ENCODE data around the gene CPTP.
"Not testable (repeated sequence)": the region's sequence is repeated elsewhere in the genome, so short reads cannot be mapped to it uniquely, and the experiment has no call there.

Gene CPTP

DNA sequence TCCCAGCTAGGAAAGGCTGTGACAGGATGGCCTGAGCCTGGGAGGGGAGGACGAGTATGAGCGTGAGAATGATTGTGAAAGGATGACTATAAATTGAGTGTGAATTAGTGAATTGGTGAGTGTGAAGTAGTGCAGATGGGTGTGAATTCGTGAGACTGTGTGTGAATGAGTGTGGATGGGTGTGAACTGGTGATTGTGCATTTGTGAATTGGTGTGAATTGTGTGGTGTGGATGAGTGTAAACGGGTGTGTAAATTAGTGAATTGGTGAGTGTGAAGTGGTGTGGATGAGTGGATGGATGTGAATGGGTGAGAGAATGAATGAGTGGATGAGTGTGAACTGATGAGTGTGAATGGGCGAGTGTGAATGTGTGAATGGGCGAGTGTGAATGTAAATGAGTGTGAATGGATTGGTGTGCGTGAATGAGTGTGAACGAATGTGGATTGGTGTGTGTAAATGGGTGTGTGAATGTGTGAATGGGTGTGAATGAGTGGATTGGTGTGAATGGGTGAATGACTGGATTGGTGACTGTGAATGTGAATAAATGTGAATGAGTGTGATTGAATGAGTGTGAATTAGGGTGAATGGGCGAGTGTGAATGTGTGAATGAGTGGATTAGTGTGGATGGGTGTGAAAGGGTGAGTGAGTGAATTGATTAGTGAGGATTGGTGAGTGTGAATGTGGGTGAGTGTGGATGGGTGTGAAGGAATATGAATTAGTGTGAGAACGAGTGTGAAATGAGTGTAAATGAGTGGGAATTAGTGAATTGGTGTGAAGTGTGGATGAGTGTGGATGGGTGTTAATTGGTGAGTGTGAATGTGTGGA lies 41.5 kb downstream of the CPTP start:
- DNase-seq: no peak
- no peak for ATAC-seq
- no peak overlapping the region for H3K27ac Mint-ChIP-seq
- H3K4me1 Mint-ChIP-seq: peaks cover 5% of the 10 kb centered on the region
- no peaks in the 10 kb centered on the region for H3K9me3 Mint-ChIP-seq
- no peaks in the 10 kb centered on the region for H3K27me3 Mint-ChIP-seq
- H3K4me3 Mint-ChIP-seq: no peak overlapping the region

GRCh38 chr1:1366699-1367066 lies 42.1 kb downstream of the CPTP start:
- H3K4me1 Mint-ChIP-seq: peaks cover 11% of the 10 kb centered on the region
- no peak for ATAC-seq
- no peak overlapping the region for H3K27ac Mint-ChIP-seq
- H3K27me3 Mint-ChIP-seq: no peaks in the 10 kb centered on the region
- DNase-seq: no peak
- H3K4me3 Mint-ChIP-seq: no peak overlapping the region
- no peaks in the 10 kb centered on the region for H3K9me3 Mint-ChIP-seq

DNA sequence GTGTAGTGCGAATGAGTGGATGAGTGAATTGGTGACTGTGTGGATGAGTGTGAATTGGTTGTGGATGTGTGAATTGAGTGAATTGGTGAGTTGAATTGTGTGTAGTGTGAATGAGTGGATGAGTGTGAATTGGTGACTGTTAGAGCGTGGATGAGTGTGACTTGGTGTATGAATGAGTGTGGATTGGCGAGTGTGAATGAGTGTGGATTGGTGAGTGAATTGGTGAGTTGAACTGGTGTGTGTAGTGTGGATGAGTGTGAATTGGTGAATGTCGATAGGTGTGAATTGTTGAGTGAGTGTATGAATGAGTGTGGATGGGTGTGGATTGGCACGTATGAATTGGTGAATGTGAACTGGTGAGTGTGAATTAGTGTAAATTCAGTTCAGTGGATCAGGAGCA lies 42.7 kb downstream of the CPTP start:
- no peak for DNase-seq
- ATAC-seq: no peak
- Mint-ChIP-seq H3K27ac (no peak overlapping the region), H3K4me3 (no peak overlapping the region), H3K4me1 (peaks cover 17% of the 10 kb centered on the region), H3K9me3 (no peaks in the 10 kb centered on the region), H3K27me3 (no peaks in the 10 kb centered on the region)

DNA sequence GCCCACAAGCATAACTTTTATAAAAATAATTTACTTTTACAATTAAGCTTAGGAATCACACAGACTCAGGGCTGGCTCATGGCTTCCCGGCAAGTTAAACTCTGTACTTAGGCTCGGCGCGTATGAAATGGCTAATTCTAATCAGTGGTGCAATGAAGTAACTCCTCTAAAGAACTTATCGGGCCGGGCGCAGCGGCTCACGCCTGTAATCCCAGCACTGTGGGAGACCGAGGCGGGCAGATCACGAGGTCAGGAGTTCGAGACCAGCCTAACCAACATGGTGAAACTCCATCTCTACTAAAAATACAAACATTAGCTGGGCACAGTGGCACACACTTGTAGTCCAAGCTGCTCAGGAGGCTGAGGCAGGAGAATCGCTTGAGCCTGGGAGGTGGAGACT lies 45.5 kb downstream of the CPTP start:
- peaks cover 39% of the 10 kb centered on the region for H3K4me1 Mint-ChIP-seq
- not testable (repeated sequence) for H3K4me3 Mint-ChIP-seq, ATAC-seq

DNA sequence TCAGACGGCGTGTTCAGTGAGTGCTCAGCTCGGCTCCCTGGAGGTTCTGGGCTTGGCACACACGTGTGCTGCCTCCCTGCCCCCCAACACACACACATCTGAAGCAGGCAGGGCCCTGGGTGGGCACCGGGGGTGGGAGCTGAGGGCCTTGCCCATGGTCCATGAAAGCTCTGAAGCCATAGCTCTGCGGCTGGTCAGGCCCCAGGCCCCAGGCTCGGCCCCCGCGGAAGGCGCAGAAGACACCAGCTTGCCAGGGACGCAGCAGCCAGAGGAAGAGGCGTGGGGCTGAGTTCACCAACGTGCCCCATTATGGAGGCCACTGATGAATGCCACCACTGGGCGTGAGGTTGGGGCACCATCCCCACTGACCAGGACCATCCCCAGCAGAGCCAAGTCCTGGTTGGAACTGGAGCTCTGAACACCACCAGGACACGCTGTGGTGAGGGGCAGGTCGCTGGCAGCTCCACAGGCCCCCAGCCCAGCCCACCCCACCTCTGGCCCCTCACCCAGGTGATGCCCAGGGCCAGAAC lies 46.2 kb downstream of the CPTP start:
- no peaks in the 10 kb centered on the region for H3K9me3 Mint-ChIP-seq
- H3K27ac Mint-ChIP-seq: no peak overlapping the region
- H3K4me3 Mint-ChIP-seq: peak overlapping the region; percentile 48 to 58
- DNase-seq (no peak), ATAC-seq (no peak)
- peaks cover 39% of the 10 kb centered on the region for H3K4me1 Mint-ChIP-seq
- no peaks in the 10 kb centered on the region for H3K27me3 Mint-ChIP-seq

More for the DNA sequence above, 45.5 kb downstream of the CPTP start:
- not testable (repeated sequence) for H3K9me3 Mint-ChIP-seq, DNase-seq, H3K27me3 Mint-ChIP-seq
- H3K27ac Mint-ChIP-seq: peak overlapping the region in 1 of 2 donors; percentile 59

DNA sequence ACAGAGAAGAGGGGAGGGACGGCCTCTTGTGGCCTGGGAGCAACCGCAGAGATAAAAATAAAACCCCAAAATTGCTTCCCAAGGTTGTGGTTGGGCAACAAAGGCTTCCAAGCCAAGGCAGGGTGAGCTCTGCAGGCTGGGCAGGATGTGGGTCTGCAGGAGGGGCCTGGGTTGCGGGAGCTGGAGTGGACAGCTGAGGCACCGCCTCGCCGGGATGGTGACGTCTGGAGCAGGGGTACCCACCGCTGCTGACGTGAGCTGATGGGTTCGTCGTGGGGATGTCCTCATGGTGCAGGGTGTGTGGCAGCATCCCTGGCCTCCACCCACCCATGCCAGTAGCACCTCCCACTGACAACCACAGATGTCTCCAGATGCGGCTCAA lies 46.8 kb downstream of the CPTP start:
- Mint-ChIP-seq H3K27me3 (no peaks in the 10 kb centered on the region), H3K4me1 (peaks cover 43% of the 10 kb centered on the region), H3K4me3 (peak overlapping the region; percentile 48 to 58), H3K9me3 (no peaks in the 10 kb centered on the region), H3K27ac (no peak overlapping the region)
- DNase-seq (peak; percentile 46 to 79), ATAC-seq (peak; percentile 69)

DNA sequence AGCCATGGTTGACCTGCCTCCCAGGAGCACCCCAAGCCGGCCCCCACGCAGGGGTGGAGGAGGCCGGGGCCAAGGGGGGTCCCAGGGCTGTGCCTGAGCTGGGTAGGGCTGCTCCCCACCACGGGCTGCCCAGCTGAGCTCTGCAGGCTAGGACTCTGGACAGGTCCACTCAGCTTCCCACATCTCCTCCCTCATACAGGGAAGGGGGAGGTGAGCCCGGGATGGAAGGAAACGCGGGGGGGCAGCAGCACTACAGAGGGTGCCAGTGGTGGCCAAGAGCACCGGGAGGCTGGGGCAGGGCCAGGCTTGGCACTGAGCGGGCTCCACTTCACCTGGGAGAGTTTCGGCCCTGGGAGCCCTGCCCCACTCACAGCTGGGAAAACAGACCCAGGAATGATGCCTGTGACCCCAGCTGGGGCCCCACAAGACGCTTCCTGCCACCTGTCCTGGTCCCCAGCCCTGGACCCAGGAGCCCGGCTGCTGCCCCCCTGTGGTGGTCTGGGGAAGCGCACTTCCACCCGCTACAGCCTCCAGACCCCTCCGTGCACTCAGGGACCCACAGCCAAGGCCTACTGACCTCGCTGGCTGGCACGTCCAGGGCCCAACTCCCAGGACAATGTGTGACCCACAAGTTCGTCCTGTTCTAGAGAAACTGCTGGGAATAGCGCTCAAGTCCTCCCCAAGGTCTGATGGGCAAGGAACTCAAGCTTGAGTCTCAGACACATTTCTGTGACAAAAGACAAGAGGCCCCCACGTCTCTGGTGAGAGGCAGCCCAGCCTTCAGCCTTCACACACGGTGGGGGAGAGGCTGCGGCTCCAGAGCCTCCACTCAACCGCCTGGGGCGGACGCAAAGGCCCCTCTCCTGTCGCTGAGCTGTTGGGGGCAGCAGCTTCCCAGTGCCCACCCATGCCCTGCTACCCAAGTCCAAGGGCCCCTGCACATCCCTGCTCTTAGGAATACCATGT lies 47.4 kb downstream of the CPTP start:
- no peaks in the 10 kb centered on the region for H3K9me3 Mint-ChIP-seq
- H3K4me1 Mint-ChIP-seq: peaks cover 49% of the 10 kb centered on the region
- H3K27me3 Mint-ChIP-seq: no peaks in the 10 kb centered on the region
- no peak overlapping the region for H3K27ac Mint-ChIP-seq
- peak overlapping the region; percentile 47 to 75 for H3K4me3 Mint-ChIP-seq
- ATAC-seq (peak; percentile 49), DNase-seq (peak; percentile 81 to 82)

DNA sequence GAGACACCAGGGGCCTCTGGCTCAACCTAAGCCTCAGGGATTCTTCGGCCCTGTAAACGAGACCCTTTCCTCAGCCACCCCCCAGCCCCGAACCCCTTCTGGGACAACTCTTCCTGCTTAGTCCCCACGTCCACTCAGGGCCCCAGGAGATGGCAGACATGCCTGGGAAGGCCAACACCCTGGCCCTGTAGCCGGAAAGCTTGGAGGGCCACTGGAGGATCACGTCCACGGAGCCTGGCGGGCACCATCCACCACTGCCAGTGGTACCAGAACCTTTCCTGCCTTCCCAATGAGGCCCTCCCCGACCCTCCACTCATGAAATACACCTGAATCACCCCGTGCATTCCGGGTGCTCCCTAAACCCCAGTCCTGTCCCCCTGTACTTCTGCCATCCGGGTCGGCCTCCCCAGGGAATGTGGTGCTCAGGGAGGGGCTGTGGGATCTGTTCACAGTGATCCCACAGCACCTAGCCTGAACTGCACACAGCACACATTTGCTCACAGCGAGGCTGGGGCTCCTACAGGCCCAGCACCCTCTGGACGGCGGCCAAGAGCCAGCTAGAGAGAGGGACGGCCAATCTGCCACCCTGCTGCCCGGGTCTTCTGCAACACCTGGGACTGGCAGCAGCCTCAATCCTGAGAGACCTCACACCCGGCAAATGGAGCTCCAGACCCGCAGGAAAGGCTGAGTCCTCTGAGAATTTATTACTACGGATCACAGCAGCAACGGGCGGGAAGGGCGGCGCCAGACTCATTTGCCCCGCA lies 48.6 kb downstream of the CPTP start:
- no peak for DNase-seq
- H3K4me1 Mint-ChIP-seq: peaks cover 49% of the 10 kb centered on the region
- peak overlapping the region; percentile 89 to 90 for H3K4me3 Mint-ChIP-seq
- no peak for ATAC-seq
- no peaks in the 10 kb centered on the region for H3K27me3 Mint-ChIP-seq
- H3K27ac Mint-ChIP-seq: peak overlapping the region in 1 of 2 donors; percentile 37
- H3K9me3 Mint-ChIP-seq: no peaks in the 10 kb centered on the region

- Mint-ChIP-seq H3K27ac (peak overlapping the region; percentile 61 to 98), H3K9me3 (no peaks in the 10 kb centered on the region), H3K27me3 (no peaks in the 10 kb centered on the region), H3K4me3 (peak overlapping the region; percentile 89 to 90), H3K4me1 (peaks cover 49% of the 10 kb centered on the region)
- ATAC-seq: no peak
- no peak for DNase-seq
Measured at GRCh38 chr1:1373815-1374588, 49.4 kb downstream of the CPTP start.

DNA sequence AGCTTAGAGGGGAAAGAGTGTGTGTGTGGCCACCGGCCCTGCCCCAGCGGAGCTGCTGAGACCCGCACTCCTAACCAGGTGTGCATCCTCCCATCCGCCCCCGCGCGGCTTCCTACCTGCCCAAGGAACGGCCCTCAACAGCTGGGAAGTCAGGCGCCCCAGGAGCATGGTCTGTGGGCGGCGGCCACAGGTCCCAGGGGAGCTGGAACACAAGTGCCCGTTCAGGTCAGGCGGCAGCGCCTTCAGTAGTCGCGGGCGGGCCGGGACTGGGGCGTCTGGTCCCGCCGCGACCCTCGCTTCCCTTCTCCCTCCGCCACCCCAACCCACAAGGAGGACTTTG lies 50.0 kb downstream of the CPTP start:
- Mint-ChIP-seq H3K27ac (peak overlapping the region; percentile 61 to 98), H3K4me1 (peaks cover 49% of the 10 kb centered on the region), H3K27me3 (no peaks in the 10 kb centered on the region), H3K9me3 (no peaks in the 10 kb centered on the region), H3K4me3 (peak overlapping the region; percentile 89 to 90)
- ATAC-seq: no peak
- DNase-seq: no peak

DNA sequence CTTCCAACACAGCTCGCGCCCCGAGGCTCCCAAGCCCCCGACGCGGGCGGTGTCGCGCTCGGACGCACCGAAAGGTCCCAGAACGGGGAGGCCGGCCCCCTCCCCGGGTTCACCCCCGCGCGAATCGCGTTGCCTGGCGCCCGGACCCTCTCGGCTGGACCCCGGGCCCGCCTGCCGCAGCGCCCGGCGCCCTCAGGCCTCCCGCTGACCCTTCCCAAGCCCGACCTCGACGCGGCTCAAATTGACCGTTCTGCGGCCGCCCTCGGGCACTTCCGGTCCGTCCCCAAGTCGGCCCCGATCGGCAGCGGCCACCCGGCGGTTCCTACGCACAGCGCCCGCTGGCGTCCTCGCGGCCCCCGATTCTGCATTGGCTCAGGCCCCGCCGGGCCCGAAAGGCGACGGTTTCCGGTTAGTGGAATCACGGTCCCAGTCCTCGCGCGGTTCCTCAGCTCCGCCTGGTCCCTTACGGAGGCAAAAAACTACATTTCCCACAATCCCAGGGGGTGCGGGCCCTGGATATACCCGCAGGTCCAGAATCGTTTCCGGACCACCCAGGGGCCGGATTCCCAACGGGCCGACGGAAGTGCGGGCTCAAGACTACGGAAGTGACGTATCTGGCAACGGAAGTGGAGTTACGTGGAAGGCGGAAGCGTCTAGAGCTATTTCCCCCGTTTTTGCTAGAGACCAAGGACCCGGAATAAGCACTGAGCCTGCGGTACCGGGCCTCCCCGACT lies 50.5 kb downstream of the CPTP start, which contains the start of gene AURKAIP1:
Gene AURKAIP1, minus strand, starts transcription at position 279 of the 734 bp plus-strand sequence. CDS start 451 bp downstream, outside the sequence.
- ATAC-seq: peak; percentile 90
- Mint-ChIP-seq H3K9me3 (no peaks in the 10 kb centered on the region), H3K27me3 (no peaks in the 10 kb centered on the region), H3K4me3 (peak within 1 kb of the TSS; percentile 89 to 90), H3K4me1 (peaks cover 49% of the 10 kb centered on the region), H3K27ac (peak within 1 kb of the TSS; percentile 96 to 98)
- peak; percentile 97 to 99 for DNase-seq

- ATAC-seq (no peak), DNase-seq (no peak)
- peak overlapping the region; percentile 89 to 90 for H3K4me3 Mint-ChIP-seq
- no peaks in the 10 kb centered on the region for H3K27me3 Mint-ChIP-seq
- peaks cover 38% of the 10 kb centered on the region for H3K4me1 Mint-ChIP-seq
- peak overlapping the region in 1 of 2 donors; percentile 52 for H3K27ac Mint-ChIP-seq
- no peaks in the 10 kb centered on the region for H3K9me3 Mint-ChIP-seq
Measured at GRCh38 chr1:1376551-1377226, 52.1 kb downstream of the CPTP start.

DNA sequence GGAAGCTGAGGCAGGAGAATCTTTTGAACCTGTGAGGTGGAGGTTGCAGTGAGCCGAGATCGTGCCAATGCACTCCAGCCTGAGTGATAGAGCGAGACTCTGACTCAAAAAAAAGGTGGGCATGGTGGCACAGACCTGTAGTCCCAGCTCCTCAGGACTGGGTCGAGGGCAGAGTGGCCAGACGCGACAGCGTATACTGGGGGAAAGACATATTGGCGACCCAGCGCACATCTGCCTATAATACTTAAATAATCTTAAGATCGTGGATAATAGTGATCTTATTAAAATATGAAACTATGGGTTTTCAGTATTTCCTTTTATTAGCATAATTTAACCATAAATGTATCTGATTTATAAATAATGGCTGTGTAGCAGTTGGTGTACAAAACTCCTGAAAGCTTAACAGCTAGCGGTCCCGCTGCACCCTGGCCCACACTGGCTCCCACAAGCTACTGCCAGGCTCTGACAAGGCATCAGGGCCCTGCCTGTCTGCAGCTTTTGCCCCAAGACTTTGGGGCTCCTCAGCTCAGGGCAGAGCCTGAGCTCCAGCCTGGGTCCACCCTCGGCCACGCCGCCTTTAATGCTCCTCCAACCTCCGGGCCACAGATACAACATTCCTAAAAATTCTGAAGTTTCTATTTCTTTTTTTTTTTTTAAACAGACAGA lies 53.1 kb downstream of the CPTP start:
- Mint-ChIP-seq H3K27me3 (no peaks in the 10 kb centered on the region), H3K4me1 (peaks cover 29% of the 10 kb centered on the region), H3K27ac (no peak overlapping the region), H3K4me3 (no peak overlapping the region), H3K9me3 (no peaks in the 10 kb centered on the region)
- DNase-seq (no peak), ATAC-seq (no peak)

Data from stimulated activated naive CD8-positive, alpha-beta T cell treated with anti-CD3 and anti-CD28 coated beads, Interleukin-15, amount 100 ng/mL, for 72 hours (primary cell).